GM21529 (cell line): Measurements from ENCODE around the gene LIF.

Source experiments
- ATAC-seq: cut with Tn5 transposase; IDR thresholded peaks from one replicate; pipeline ENCODE4 v1.9.1; 2021; ENCODE audit not compliant: unreplicated experiment

LIF gene

DNA sequence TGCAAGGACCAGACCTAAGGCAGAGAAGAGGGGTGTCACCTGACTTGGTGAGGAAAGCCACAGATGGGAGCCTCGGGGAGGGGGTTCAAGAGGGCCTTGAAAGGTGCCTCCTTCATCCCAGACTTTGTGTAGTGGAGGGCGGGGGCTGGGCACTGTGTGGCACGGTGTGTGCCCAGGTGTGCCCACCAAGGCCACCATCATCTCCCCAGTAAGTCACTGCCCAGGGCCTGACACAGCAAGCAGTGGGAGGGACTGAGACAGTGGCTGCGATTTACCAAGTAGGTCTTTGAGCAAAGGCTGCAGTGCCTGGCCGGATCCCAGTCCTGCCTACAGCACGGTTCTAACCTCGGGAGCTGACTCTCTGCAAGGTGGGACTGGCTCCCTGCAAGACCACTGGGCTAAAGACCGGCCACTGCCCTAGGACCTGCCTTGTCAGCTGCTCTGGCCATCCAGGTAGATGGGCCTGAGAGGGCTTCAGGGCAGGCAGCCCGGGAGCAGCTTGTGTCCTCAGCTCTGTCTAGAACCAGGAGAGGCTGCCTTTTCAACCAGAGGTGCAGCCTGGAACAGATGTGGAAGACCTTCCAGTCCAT lies 18.7 kb upstream of the LIF start:
- ATAC-seq, result no peak

DNA sequence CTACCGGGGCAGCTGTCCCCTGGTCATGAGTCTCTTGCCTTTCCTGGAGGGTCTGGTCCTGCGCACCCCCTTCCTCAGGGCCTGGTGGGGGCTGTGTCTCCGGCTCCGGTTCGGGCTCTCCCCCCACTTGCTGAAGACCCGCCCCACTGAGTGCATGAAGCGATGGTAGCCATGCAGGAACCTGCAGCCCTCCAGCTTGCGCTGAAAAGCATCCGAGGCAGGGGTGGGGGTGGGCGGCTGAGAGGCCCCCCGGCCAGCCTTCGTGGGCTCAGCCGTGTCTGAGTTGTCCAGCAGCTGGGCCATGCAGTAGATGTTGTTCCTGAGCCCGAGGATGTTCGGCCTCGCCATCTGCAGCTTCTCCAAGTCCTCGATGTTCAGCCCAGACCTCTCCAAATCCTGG lies 17.3 kb upstream of the LIF start:
- ATAC-seq, result no peak

DNA sequence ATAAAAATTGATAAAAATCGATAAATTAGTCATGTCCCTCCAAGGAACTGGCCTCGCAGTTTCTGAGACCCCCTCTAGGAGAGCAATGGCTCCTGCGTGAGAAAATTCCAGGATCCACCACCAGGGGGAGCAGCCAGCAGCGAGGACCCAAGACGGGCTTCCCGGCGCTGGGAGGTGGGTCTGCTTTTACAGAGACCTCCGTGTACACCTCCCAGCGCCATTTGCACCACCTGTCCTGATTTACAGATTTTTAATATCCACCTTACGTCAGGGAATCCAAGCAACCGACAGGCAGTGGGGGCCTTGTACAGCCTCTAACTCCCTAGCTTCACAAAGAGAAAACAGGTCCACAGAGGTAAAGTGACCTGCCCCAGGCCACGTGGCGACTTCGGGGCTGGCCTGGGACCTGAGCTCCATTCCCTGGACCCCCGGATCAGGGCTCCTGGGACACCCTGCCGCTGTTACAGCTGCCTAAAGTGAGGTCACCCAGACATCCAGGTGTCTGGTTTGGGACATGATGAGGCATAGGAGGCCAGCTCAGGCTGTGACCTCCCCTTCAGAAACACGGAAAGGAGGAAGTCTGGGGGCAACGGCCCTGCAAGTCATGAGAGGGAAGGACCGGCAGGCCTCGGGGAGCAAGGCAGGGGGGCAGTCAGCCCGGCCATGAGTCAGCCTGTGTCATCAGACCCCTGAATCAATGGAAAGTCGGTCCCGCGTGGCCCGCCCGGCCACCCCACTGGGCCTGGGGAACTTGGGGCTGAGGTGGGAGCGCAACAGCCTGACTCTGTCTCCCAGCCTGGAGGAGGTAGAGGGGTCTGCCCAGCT lies 16.6 kb upstream of the LIF start:
- ATAC-seq, result no peak

DNA sequence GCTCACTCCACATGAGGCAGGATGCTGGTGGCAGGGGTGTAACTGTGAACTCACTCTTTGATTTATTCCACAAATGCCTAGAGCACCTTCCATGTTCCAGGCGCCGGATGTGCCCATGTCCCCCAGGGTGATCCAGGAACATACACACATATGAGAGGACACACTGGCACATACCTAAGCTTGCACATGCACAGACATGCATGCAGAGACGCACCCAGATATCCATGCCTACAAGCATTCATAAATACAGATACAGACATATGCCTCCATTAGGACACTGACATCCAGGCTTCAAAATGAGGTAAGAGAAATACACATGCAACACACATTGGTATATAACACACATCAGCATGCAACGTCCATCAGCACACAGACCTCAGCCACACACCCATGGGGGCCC lies 15.6 kb upstream of the LIF start:
- no peak for ATAC-seq

DNA sequence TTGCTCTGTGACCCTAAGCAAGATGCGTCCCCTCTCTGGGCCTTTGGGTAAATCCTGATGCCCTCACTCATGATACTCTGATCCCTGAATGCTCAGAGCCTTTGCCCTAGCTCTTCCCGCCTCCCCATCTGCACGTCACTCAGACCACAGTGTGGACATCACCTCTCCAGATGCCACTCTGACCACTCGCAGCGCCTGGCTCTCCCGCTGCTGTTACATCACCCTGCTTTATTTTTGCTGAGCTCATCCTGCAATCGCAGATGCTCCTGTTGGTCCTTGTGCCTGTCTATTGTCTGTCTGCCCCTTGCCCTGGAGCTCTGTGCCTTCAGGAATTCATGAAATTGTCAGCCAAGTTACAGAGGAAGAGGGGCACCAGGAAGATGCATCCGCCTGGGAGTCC lies 14.6 kb upstream of the LIF start:
- no peak for ATAC-seq

DNA sequence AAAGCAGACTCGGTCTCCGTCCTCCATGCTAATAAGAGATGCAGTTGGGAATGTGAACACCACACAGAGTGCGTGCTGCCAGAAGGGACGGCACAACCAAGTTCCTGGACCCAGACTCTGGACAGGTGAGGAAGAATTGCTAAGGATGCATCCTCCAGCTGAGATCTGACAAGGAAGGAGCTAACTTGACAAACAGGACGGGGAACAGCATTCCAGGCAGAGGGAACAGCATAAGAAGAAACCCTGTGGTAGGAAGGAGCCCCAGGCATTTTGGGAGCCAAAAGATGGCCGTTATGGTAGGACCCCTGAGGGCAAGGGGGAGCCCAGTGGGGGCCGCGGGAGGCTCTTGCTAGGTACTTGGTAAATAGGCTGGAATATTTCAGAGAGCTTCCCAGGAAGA lies 14.1 kb upstream of the LIF start:
- ATAC-seq, result no peak

DNA sequence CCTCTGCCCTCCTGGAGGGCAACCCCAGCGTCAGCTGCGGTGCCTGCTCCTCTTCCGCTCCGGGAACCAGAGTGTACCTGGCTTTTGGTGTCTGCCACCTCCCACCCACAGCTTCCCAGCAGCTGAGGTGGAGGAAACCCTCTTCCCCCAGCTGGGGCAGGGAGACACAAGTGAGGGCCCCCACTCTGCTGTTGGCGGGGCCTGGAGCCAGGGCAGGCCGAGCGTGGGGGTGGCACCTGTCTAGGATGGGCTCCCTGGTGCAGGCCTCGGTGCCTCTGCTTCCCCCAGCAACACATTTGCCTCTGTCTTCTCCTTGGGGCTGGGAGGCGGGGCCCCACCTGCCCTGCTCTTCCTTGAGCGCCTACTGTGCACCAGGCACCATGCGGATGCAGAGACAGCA lies 13.7 kb upstream of the LIF start:
- ATAC-seq, result no peak

DNA sequence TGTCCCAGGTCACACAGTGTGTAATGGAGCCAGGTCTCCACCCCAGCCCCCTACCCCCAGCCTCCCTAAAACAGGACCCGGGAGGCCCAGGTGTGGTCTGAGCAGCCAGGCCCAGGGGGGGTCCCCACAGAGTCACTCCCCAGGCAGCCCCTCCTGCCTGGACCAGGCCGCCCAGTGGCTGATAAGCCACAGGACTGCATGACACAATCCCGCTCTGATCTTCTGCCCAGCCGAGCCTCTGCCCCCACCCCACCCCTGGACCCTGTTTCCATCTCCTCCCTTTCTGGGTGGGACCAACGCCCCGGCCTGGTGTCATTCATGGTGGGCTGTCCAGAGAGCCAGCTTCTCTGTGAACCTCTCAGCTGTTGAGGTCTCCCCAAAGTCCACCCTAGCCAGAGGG lies 7.8 kb upstream of the LIF start:
- ATAC-seq, result no peak

DNA sequence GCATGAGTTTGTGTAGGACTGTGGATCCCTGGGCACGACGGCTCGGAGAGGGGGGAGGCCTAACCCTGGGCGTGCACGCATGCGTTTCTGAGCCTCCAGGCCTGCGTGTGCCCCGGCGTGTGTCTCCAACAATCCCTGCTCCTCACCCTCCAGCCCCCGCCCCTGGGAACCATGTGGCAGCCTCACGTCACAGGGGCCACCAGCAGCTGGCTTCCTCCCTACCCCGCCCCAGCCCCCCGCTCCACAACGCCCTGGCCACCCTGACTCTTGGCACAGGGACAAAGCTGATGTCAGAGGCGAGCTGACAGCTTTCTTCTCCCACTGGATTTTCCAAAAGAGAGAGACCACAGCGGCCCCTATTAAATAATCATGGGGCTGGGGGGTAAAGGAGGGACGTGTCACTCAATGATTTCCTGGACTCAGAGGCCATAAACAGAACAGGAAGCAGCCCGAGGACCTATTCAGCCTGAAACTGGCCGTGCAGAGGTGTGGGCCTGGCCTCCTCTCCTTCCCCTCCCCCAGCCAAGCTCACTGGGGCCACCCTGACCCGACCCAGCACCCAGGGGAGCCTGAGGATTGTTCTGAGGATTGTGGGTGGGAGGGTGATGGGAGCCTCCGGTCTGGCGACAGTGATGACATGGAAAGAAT lies 6.8 kb upstream of the LIF start:
- ATAC-seq, result no peak

DNA sequence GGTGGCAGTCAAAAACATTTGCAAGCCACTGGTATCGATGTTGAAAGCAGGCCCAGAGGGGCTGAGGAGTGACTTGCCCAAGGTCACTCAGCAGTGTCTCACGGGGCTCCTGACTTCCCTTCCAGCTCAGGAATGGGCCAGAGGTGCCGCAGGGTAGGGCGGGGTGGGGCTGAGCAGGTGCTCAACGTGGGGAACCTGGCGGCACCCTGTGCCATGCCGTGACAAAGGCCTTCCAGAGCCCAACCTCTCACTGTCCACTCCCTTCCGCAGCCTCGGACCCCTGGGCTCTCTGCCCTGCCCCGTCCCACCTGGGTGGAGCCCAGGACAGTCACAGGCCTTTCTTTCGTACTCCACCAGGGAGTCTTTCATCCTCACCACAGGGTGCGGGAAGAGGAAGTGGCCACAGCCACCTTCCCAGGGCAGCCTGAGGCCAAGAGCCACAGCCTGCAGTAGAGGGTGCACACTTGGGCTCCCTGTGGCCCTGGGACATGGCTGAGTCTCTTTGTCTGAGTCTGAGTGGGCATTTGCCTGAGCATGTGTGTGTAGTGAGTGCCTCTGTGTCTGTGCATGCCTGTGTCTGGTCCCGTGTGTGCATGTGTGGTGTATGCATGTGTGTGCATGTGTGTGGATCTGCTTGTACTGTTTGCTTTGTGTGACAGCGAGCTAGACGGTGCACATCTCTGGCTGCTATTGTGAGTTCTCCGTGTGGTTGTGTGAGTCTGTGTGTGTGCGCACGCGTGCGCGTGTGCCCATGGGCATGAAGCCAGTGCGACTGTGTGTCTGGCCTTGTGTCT lies 6.0 kb upstream of the LIF start:
- ATAC-seq, result no peak

DNA sequence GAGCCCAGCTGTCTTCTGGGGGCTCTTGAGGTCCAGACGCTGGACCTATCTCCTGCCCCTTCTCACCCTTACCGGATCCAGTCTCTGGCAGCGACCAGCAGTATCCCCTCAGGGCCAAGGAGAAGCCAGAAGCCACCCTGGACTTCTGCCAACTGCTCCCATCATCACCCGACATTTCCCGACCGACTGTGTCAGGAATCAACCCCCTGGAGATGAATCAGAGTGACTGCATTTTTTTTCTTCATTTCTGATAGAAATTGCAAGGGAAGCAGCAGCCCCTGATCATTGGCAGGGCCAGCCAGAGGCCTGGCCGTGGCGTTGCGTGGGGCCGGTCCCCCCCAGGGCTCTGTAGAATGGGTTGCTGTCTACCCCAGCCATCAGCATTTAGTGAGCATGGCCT lies 5.2 kb upstream of the LIF start:
- ATAC-seq, result no peak

DNA sequence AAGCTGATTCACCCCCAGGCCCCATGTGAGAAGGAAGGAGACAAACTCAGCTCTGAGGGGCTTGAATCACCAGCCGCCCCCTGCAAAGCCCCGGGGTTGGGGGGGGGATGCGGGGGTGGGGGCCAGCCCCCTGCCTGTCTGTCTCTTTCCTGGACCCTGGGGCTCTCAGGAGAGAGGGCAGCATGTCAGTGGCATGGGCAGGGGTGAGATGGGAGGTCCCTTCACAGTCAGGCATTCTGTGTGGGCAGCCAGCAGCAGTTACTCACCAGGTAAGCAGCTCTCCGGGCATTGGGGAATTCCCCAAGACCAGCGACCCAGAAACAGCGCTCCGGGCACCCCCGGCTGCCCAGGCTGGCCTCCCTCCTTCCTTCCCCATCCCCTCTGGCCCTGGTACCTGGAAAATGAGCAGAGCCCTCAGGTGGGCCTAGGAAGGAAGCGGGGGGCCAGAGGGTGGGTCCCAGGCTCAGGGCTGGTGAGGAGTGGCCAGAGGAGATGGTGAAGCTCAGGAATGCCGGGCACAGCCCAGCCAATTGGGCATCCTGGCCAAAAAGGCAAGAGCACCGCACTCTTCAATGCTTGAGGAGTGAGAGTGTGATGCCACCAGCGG lies 4.2 kb upstream of the LIF start:
- no peak for ATAC-seq

DNA sequence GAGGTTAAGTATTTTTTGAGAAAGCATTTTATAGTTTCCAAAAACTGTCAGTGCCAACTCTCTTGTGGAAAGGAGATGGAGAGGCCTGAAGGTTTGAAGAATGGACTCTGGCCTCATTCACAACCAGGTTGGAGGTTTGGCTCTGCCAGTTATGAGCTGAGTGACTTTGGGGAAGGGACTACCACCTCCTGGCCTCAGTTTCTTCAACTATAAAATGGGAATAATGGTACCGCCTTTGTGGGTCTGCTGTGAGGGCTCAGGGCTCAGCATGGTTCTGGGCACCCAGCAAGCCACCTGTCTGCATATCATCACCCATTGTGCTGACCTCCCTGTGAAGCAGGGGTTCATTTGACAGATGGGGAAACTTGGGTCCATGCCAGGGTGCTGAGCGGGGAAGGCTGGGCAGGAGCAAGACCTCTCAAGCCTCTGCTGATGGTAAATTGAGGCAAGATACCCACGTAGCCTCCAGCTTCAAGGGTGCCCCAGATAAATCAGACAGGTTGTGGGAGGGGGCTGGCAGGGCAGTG lies 3.5 kb upstream of the LIF start:
- no peak for ATAC-seq

DNA sequence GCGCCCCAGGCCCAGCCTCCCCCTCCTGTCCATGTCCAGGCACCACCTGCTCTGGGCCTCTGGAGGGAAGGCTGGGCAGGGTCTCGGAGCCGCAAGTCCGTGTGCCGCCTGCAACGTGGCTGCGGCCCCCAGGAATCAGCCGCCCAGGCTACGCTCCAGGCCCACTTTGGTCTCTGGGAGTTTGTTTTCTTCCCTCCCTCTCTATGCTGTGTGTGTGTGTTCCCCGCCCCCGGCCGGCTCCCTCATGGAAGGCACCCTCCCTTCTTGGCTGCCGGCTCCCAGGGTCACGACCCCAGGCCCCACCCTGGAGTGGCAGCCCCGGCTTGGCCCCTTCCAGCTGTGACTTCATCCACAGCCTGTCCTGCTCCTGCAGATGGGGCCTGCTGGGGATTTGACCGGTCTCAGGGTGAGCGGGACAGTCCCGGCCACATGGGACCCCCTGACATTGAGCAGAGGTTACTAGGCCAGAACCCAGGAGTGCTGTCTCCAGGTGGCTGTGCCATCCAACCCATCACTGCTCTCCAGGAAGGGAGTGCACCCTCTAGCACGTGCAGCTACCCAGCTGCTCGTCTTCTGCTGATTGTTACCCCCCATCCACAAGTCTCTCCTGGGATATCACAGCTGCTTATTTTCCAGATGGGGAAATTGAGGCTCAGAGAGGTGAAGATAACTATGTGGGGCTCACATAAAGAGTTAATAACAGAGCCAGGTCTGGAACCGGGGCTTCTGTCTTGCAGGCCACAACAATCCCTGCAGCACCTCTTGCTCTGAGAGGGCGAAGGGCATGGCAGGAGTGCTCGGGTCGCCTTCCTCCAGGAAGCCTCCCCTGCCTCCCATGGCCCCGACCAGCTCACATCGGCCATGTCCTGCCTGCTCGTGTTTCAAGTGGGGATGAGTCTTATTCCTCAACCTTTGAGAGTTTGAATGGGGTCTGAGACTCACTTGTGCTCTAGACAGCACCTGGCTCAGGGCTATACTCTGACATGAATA lies 2.8 kb upstream of the LIF start:
- ATAC-seq, result no peak

DNA sequence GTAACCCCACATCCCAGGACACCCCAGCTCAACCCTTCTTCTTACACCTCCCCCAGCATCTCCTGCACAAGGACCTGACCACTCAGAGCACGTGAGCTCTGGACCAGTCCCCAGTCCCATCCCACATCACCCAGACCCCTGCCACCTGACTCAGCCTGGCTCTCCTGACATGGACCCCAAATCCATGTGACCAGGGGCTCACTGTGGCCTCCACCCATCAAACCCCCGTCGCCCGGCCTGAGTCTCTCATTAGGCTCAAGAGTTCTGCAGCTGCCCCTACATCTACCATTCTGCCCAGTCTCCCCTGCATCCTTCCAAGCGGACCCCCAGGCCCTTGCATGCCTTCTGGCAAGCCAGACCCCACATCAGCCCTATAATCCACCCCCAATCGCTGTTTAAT lies 1.9 kb upstream of the LIF start:
- ATAC-seq, result no peak

DNA sequence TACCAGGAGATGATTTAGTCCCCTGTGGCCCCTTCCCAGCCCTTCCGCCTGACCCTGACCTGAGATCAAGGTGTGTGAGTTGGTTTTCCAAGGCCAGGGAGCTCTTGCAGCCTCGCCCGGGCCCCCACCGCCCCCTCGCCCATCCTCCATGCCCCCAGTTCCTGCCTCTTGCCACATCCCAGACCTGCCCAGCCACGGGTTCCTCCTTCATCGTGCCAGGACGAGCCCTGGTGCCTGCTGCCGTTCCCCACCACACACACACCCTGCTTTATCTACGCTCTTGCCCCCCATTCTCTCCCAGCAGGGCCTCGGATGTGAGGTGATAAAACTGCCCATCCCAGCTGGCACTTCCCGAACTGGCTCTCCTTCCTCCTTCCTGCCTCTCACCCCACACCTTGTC lies 1.4 kb upstream of the LIF start:
- no peak for ATAC-seq

DNA sequence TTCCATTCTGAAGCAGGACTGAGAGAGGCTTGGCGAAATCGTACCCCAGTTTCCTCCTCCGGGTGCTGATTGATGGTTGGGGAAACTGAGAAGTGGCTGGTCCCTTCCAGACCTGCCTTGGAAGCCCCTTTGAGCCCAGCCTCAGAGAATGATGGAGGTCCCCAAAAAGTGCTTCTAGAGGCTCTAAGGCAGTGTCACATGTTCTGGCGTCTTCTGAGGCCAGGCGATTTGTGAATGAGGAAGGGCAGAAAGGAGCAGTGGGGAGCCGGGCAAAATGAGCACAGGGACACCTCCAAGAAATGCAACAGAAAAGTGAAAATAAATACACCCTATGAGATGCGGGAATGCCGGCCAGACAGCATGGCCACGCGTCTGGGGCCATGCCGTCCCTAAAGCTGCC lies 1.0 kb upstream of the LIF start:
- ATAC-seq, result no peak

DNA sequence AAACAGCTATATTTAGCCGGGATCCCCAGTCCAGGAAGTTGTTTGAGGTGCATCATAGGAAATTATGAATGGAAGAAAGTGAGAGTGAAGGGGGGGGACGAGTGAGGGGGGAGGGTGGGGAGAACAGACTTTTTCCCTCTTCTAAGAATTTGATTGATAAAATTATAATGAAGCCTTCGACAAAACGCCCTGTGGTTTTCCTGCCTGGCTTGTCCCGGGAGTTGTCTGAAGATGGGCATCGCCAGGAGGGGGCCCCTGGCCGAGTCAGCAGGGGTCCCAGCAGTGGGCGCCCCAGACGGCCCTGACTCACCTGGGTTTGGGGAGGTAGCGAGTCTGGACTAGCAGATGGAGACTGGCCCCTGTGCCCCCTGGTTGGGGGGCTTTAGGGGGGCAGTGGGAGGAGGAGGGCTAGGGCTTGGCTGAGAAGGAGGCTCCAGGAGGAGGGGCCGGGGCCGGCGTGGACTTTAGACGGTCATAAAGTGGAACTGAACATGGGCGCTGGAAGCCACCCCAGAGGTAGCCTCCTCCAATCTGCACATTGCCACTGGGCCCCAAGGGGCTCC lies 336 bp upstream of the LIF start:
- ATAC-seq, result no peak

DNA sequence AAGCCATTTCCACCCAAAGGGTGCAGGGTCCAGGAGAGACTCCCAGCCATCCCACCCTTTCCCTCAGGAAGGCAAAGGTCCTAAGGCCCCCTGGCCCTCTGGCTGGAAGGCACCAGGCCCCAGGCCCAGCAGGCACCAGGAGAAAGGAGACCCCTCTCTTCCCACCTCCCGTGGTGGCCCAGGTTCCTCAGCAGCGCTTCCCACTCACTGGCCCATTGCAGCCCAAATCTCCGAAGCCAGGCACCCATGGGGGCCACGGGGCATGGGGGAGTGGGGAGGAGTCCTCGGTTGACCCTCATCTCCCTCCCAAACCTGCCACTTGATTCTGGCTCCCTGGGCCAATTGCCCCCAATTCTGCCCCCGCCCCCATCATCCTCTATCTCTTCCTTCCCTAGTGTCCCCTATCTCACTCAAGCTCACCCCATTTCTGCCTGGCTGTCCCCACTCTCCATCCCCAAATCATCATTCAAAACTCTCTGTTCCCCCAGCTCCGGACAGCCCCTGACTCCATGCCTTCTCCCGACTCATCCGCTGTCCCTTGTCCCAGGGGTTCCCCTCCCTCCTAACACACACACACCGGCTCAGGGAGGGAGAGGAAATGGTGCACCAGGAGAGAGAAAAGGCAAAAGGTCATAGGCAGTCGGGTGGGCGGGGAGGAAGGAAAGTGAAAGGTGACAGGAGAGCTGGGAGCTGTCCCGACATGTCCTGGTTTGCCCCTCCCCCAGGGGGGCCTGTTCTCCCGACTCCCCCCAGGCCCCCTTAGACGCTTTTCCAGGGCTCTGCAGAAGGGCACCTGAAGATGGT lies 1.2 kb downstream of the LIF start:
- ATAC-seq, result no peak
